Neural cell (in vitro differentiated cells): ENCODE results near the gene CLEC16A. TPM values are rescaled to one million over a fixed set of nuclear protein-coding genes. Genes with fewer than 3 reads are reported as not detected.

Source experiments
- H2AFZ ChIP-seq: fragments of 200-600, 300-800 bp; sonication (generic), shearing (Covaris generic); 2 replicates; pipeline ENCODE4 v1.6.0; 2014; ENCODE audit warnings: low read depth, mild to moderate bottlenecking, antibody characterized with exemption, low read length, moderate library complexity
- H3F3A ChIP-seq: fragments of 200-600 bp; shearing (Covaris generic); 2 replicates; pipeline ENCODE4 v1.6.1; 2016; ENCODE audit warnings: mild to moderate bottlenecking, moderate library complexity, mixed read lengths, antibody characterized with exemption, low read length; ENCODE audit not compliant: insufficient read depth, poor library complexity, severe bottlenecking
- H3K27ac ChIP-seq: fragments of 200-600, 300-800 bp; sonication (generic), shearing (Covaris generic); 2 replicates; pipeline ENCODE4 v1.5.1; 2014; ENCODE audit warnings: mild to moderate bottlenecking, low read length, moderate library complexity
- H3K27me3 ChIP-seq: fragments of 300-800, 200-600 bp; sonication (generic), shearing (Covaris generic); 2 replicates; pipeline ENCODE4 v1.6.0; 2014; ENCODE audit warnings: mild to moderate bottlenecking, low read depth, low read length, moderate library complexity; ENCODE audit not compliant: insufficient read depth
- H3K36me3 ChIP-seq: fragments of 300-800, 200-600 bp; sonication (generic), shearing (Covaris generic); 2 replicates; pipeline ENCODE4 v1.5.1; 2014; ENCODE audit warnings: mild to moderate bottlenecking, antibody characterized with exemption, low read length, moderate library complexity; ENCODE audit not compliant: insufficient read depth
- H3K4me2 ChIP-seq: fragments of 300-800, 200-600 bp; sonication (generic), shearing (Covaris generic); 2 replicates; pipeline ENCODE4 v1.6.0; 2014; ENCODE audit warnings: mild to moderate bottlenecking, low read length
- H3K4me3 ChIP-seq: fragments of 300-800, 200-600 bp; sonication (generic), shearing (Covaris generic); 2 replicates; pipeline ENCODE4 v1.5.1; 2014; ENCODE audit warnings: mild to moderate bottlenecking, low read length, moderate library complexity
- H3K79me2 ChIP-seq: fragments of 200-600 bp; shearing (Covaris generic); replicated peaks from 2 replicates; pipeline ENCODE4 v1.6.0; 2014; ENCODE audit warnings: mild to moderate bottlenecking, low read length, moderate library complexity; ENCODE audit not compliant: insufficient read depth
- H3K9ac ChIP-seq: fragments of 300-800, 200-600 bp; sonication (generic), shearing (Covaris generic); 2 replicates; pipeline ENCODE4 v1.6.1; 2016; ENCODE audit warnings: mild to moderate bottlenecking, low read length, mixed read lengths
- H3K9me2 ChIP-seq: fragments of 200-600 bp; shearing (Covaris generic); 2 replicates; pipeline ENCODE4 v1.6.1; 2016; ENCODE audit warnings: mild to moderate bottlenecking, low read length, mixed read lengths; ENCODE audit not compliant: insufficient read depth
- H3K9me3 ChIP-seq: fragments of 200-600, 300-800 bp; sonication (generic), shearing (Covaris generic); 2 replicates; pipeline ENCODE4 v1.6.1; 2016; ENCODE audit warnings: mild to moderate bottlenecking, mixed run types, low read length, moderate library complexity, mixed read lengths
- H4K20me1 ChIP-seq: fragments of 200-600 bp; shearing (Covaris generic); 2 replicates; pipeline ENCODE4 v1.6.1; 2016; ENCODE audit warnings: mild to moderate bottlenecking, mixed run types; ENCODE audit not compliant: insufficient read depth
- EP300 ChIP-seq: fragments of 450-650 bp; conservative IDR thresholded peaks from 2 replicates; pipeline ENCODE4 v1.6.1; 2014; ENCODE audit warnings: antibody characterized with exemption, mild to moderate bottlenecking, moderate library complexity; ENCODE audit not compliant: poor library complexity, severe bottlenecking
- EZH2 ChIP-seq: fragments of 200-600, 300-800 bp; shearing (Covaris generic), sonication (generic); IDR thresholded peaks from 2 replicates; pipeline ENCODE4 v1.6.1; 2014; ENCODE audit warnings: antibody characterized with exemption, low read length, borderline replicate concordance, mild to moderate bottlenecking; ENCODE audit not compliant: insufficient read depth, poor library complexity, severe bottlenecking
- MXI1 ChIP-seq: fragments of 450-650 bp; conservative IDR thresholded peaks from 2 replicates; pipeline ENCODE4 v1.6.1; 2014; ENCODE audit warnings: antibody characterized with exemption, mild to moderate bottlenecking; ENCODE audit not compliant: poor library complexity, severe bottlenecking
- POLR2AphosphoS5 ChIP-seq: IDR thresholded peaks from 2 replicates; pipeline ENCODE4 v1.6.1; 2012
- RAD21 ChIP-seq: fragments of 450-650 bp; conservative IDR thresholded peaks from 2 replicates; pipeline ENCODE4 v1.6.1; 2014; ENCODE audit warnings: antibody characterized with exemption, mild to moderate bottlenecking, moderate library complexity
- SMC3 ChIP-seq: fragments of 450-650 bp; conservative IDR thresholded peaks from 2 replicates; pipeline ENCODE4 v1.6.1; 2014; ENCODE audit warnings: antibody characterized with exemption, mild to moderate bottlenecking, moderate library complexity; ENCODE audit not compliant: poor library complexity
- TAF1 ChIP-seq: IDR thresholded peaks from 2 replicates; pipeline ENCODE4 v1.6.1; 2012; ENCODE audit warnings: low read depth
- polyA plus RNA-seq: library from polyadenylated mRNA; depleted of rRNA; stranded (reverse); fragments of >200 nt; gene quantifications from 2 replicates; pipeline ENCODE4 v1.2.3, GENCODE V29; 2014
- TF ChIP-seq, protein P1 (sequence below): fragments of 450-650 bp; IDR thresholded peaks from 2 replicates; pipeline ENCODE4 v1.5.1; 2014; ENCODE audit warnings: antibody characterized with exemption, mild to moderate bottlenecking, moderate library complexity; ENCODE audit not compliant: poor library complexity, severe bottlenecking
- TF ChIP-seq, protein P2 (sequence below): IDR thresholded peaks from 2 replicates; pipeline ENCODE4 v1.6.1; 2012; ENCODE audit warnings: borderline replicate concordance

CLEC16A gene
- polyA plus RNA-seq, 1 donor from 2014 or later = 11.1 TPM

DNA sequence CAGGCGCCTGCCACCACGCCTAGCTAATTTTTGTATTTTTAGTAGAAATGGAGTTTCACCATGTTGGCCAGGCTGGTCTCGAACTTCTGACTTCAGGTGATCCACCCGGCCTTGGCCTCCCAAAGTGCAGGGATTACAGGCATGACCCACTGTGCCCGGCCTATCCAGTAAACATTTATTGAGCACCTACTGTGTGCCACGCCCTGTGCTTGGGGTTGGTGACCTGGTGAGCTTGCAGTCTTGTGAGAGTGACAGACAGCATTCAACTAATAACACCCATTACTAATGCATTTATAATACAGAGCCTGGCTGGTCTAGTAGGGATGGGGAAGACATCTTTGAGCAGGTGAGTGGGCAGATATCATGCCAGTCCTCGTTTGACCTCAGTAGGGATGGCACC is 198.6 kb downstream of the CLEC16A start:
- TF ChIP-seq SMC3 = no peak
- Histone ChIP-seq H3K9me3 (no peaks in the 10 kb centered on the region), H4K20me1 (no peaks in the 10 kb centered on the region), H3K9ac (no peak overlapping the region), H2AFZ (no peak overlapping the region), H3K27ac (no peak overlapping the region), H3K27me3 (no peaks in the 10 kb centered on the region), H3K79me2 (no peaks in the 10 kb centered on the region), H3K4me3 (no peak overlapping the region), H3K4me2 (no peak overlapping the region), H3K36me3 (no peaks in the 10 kb centered on the region), H3F3A (no peaks in the 10 kb centered on the region), H3K9me2 (no peaks in the 10 kb centered on the region)

DNA sequence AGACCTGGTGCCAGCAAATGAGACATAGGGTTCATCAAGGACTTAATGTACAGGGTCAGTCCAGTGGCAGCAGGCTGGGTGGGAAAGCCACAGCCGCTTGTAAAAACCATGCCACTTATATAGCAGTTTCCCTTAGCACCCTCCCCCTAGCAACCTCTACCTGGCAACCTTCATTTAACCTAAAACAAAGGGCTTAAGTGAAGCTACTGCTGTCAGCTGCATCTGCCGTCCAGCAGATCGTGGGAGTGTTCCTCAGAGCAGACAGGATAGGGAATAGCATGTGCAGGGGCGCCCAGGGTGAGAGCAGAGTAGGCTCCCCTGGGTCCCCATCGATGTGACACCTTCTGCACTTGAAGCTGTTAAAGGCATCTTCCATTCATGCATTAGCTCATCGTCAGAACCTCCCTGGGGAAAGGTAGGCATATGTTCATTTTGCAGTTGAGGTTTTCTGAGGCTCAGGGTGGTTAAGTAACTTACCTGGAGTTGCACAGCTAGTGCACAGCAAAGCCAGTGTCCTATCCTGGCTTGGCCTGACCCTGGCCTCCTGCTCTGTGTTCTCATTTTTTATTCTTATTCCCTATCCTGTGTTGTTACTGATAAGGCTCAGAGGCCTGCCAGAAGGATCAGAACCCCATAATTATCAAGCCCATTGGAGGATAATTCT is 199.1 kb downstream of the CLEC16A start:
- Histone ChIP-seq H3K79me2 (no peaks in the 10 kb centered on the region), H3K4me2 (no peak overlapping the region), H3F3A (no peaks in the 10 kb centered on the region), H3K9me3 (no peaks in the 10 kb centered on the region), H3K27ac (no peak overlapping the region), H3K27me3 (no peaks in the 10 kb centered on the region), H4K20me1 (no peaks in the 10 kb centered on the region), H3K9ac (no peak overlapping the region), H2AFZ (no peak overlapping the region), H3K4me3 (no peak overlapping the region), H3K9me2 (no peaks in the 10 kb centered on the region), H3K36me3 (no peaks in the 10 kb centered on the region)
- no peak for TF ChIP-seq EZH2
- TF ChIP-seq, protein P1, sequence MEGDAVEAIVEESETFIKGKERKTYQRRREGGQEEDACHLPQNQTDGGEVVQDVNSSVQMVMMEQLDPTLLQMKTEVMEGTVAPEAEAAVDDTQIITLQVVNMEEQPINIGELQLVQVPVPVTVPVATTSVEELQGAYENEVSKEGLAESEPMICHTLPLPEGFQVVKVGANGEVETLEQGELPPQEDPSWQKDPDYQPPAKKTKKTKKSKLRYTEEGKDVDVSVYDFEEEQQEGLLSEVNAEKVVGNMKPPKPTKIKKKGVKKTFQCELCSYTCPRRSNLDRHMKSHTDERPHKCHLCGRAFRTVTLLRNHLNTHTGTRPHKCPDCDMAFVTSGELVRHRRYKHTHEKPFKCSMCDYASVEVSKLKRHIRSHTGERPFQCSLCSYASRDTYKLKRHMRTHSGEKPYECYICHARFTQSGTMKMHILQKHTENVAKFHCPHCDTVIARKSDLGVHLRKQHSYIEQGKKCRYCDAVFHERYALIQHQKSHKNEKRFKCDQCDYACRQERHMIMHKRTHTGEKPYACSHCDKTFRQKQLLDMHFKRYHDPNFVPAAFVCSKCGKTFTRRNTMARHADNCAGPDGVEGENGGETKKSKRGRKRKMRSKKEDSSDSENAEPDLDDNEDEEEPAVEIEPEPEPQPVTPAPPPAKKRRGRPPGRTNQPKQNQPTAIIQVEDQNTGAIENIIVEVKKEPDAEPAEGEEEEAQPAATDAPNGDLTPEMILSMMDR = no peak

- H3K36me3 ChIP-seq = no peaks in the 10 kb centered on the region
- H3F3A ChIP-seq = no peaks in the 10 kb centered on the region
- no peak overlapping the region for H2AFZ ChIP-seq
- H3K4me3 ChIP-seq = no peak overlapping the region
- H3K9me3 ChIP-seq = no peaks in the 10 kb centered on the region
- H3K27me3 ChIP-seq = no peaks in the 10 kb centered on the region
- no peaks in the 10 kb centered on the region for H3K79me2 ChIP-seq
- no peak overlapping the region for H3K9ac ChIP-seq
- no peak for TF ChIP-seq MXI1
- no peak for TF ChIP-seq RAD21
- TF ChIP-seq, protein P2, sequence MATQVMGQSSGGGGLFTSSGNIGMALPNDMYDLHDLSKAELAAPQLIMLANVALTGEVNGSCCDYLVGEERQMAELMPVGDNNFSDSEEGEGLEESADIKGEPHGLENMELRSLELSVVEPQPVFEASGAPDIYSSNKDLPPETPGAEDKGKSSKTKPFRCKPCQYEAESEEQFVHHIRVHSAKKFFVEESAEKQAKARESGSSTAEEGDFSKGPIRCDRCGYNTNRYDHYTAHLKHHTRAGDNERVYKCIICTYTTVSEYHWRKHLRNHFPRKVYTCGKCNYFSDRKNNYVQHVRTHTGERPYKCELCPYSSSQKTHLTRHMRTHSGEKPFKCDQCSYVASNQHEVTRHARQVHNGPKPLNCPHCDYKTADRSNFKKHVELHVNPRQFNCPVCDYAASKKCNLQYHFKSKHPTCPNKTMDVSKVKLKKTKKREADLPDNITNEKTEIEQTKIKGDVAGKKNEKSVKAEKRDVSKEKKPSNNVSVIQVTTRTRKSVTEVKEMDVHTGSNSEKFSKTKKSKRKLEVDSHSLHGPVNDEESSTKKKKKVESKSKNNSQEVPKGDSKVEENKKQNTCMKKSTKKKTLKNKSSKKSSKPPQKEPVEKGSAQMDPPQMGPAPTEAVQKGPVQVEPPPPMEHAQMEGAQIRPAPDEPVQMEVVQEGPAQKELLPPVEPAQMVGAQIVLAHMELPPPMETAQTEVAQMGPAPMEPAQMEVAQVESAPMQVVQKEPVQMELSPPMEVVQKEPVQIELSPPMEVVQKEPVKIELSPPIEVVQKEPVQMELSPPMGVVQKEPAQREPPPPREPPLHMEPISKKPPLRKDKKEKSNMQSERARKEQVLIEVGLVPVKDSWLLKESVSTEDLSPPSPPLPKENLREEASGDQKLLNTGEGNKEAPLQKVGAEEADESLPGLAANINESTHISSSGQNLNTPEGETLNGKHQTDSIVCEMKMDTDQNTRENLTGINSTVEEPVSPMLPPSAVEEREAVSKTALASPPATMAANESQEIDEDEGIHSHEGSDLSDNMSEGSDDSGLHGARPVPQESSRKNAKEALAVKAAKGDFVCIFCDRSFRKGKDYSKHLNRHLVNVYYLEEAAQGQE = no peak
- TF ChIP-seq, protein P1 = no peak
- TF ChIP-seq POLR2AphosphoS5 = no peak
- no peak for TF ChIP-seq EZH2
- no peak for TF ChIP-seq TAF1
- no peak for TF ChIP-seq EP300
- TF ChIP-seq SMC3 = no peak
- H3K27ac ChIP-seq = no peak overlapping the region
- H4K20me1 ChIP-seq = no peaks in the 10 kb centered on the region
- no peak overlapping the region for H3K4me2 ChIP-seq
- no peaks in the 10 kb centered on the region for H3K9me2 ChIP-seq
These were observed 199.8 kb downstream of the CLEC16A start for GRCh38 chr16:11144122-11144521.
